GM21529 (cell line): ENCODE results near the gene FOXN4.

ENCODE experiments used
- ATAC-seq: cut with Tn5 transposase; IDR thresholded peaks from one replicate; pipeline ENCODE4 v1.9.1; 2021; ENCODE audit not compliant: unreplicated experiment

The FOXN4 gene

GRCh38 chr12:109284392-109284791 lies 24.7 kb downstream of the FOXN4 start:
- ATAC-seq, result no peak

- no peak for ATAC-seq
These were observed 27.6 kb downstream of the FOXN4 start for GRCh38 chr12:109281452-109281851.

- no peak for ATAC-seq
These were observed 29.6 kb downstream of the FOXN4 start for GRCh38 chr12:109279525-109279924.

- no peak for ATAC-seq
These were observed 30.2 kb downstream of the FOXN4 start for GRCh38 chr12:109278912-109279311.

- no peak for ATAC-seq
These were observed 31.0 kb downstream of the FOXN4 start for GRCh38 chr12:109277899-109278762.

- ATAC-seq, result no peak
These were observed 31.7 kb downstream of the FOXN4 start for GRCh38 chr12:109277255-109277898.

GRCh38 chr12:109276160-109276559 lies 32.9 kb downstream of the FOXN4 start:
- no peak for ATAC-seq

GRCh38 chr12:109275173-109275572 lies 33.9 kb downstream of the FOXN4 start:
- ATAC-seq, result no peak

- ATAC-seq, result no peak
These were observed 34.7 kb downstream of the FOXN4 start for GRCh38 chr12:109274381-109274780.

GRCh38 chr12:109273354-109273753 lies 35.7 kb downstream of the FOXN4 start:
- ATAC-seq, result no peak

- ATAC-seq, result no peak
These were observed 37.7 kb downstream of the FOXN4 start for GRCh38 chr12:109271418-109271817.

GRCh38 chr12:109270494-109270893 lies 38.6 kb downstream of the FOXN4 start:
- no peak for ATAC-seq

GRCh38 chr12:109269428-109269827 lies 39.7 kb downstream of the FOXN4 start:
- ATAC-seq, result no peak

- no peak for ATAC-seq
These were observed 40.2 kb downstream of the FOXN4 start for GRCh38 chr12:109268896-109269295.

- ATAC-seq, result no peak
These were observed 41.7 kb downstream of the FOXN4 start for GRCh38 chr12:109267361-109267760.

- ATAC-seq, result no peak
These were observed 42.8 kb downstream of the FOXN4 start for GRCh38 chr12:109266106-109266879.

- ATAC-seq, result no peak
These were observed 44.0 kb downstream of the FOXN4 start for GRCh38 chr12:109264943-109265650.

GRCh38 chr12:109264095-109264942 lies 44.8 kb downstream of the FOXN4 start:
- no peak for ATAC-seq

GRCh38 chr12:109263439-109263838 lies 45.6 kb downstream of the FOXN4 start:
- no peak for ATAC-seq

GRCh38 chr12:109261939-109262338 lies 47.1 kb downstream of the FOXN4 start:
- ATAC-seq, result no peak
